GM12873 (cell line): ENCODE results near the gene IRF2.

ENCODE experiments used
- CTCF ChIP-seq: IDR thresholded peaks from 2 replicates; pipeline ENCODE4 v1.5.1; 2012; ENCODE audit warnings: low read depth, mild to moderate bottlenecking, moderate library complexity, low read length, control low read depth; ENCODE audit not compliant: insufficient read depth; ENCODE audit errors: missing control alignments

The IRF2 gene

GRCh38 chr4:184463856-184464255, 10.5 kb downstream of the IRF2 start:
- no peak for TF ChIP-seq CTCF

GRCh38 chr4:184463158-184463557, 11.2 kb downstream of the IRF2 start:
- no peak for TF ChIP-seq CTCF

GRCh38 chr4:184462724-184463123, 11.6 kb downstream of the IRF2 start:
- TF ChIP-seq CTCF, result no peak

- TF ChIP-seq CTCF, result no peak
These were observed 12.5 kb downstream of the IRF2 start for GRCh38 chr4:184461711-184462441.

GRCh38 chr4:184460499-184461285, 13.7 kb downstream of the IRF2 start:
- TF ChIP-seq CTCF, result peak; percentile 23

GRCh38 chr4:184459413-184459812, 14.9 kb downstream of the IRF2 start:
- TF ChIP-seq CTCF, result no peak

- no peak for TF ChIP-seq CTCF
These were observed 16.7 kb downstream of the IRF2 start for GRCh38 chr4:184457535-184458249.
